Activated CD8-positive, alpha-beta memory T cell treated with anti-CD3 and anti-CD28 coated beads, Interleukin-2, amount 50 U/mL, for 1 hour (primary cell): Measurements from ENCODE around the gene TAF4.

ENCODE experiments used
- DNase-seq: peaks from one replicate; pipeline ENCODE4 v3.0.0-alpha.2; 2020; ENCODE audit errors: extremely low read depth

TAF4 gene

DNA sequence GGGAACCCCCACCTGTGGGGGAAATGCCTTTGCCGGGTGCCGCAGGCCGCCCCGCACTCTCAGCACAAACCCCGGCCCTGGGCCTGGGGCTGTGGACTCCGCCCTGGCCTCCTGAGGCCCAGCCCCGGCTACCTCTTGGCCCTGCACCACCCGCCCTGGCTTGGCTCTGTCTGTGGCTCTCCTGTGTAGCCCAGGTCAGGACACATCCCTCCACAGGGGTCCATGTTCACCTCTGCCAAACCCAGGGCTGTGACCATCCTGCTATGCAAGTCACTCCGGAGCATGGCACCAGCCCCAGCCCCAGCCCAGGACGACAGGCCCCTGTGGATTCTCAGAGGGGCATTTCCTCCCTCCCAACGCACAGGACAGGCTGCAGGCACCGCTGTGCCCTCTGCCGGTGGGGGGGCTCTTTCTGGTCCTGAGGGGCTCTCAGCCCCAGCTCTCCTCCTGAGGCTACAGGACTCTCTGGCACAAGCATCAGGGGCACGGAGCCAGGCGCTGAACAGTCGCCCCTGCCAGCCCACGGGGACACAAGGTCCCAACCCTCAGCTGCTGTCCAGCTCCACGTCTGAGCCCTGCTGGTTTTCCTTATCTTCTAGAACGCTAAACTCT is 45.7 kb downstream of the TAF4 start:
- DNase-seq, result no peak

GRCh38 chr20:62019144-62019805 is 46.4 kb downstream of the TAF4 start:
- DNase-seq, result no peak

- DNase-seq, result no peak
Measured at GRCh38 chr20:62018437-62019143, 47.1 kb downstream of the TAF4 start.

DNA sequence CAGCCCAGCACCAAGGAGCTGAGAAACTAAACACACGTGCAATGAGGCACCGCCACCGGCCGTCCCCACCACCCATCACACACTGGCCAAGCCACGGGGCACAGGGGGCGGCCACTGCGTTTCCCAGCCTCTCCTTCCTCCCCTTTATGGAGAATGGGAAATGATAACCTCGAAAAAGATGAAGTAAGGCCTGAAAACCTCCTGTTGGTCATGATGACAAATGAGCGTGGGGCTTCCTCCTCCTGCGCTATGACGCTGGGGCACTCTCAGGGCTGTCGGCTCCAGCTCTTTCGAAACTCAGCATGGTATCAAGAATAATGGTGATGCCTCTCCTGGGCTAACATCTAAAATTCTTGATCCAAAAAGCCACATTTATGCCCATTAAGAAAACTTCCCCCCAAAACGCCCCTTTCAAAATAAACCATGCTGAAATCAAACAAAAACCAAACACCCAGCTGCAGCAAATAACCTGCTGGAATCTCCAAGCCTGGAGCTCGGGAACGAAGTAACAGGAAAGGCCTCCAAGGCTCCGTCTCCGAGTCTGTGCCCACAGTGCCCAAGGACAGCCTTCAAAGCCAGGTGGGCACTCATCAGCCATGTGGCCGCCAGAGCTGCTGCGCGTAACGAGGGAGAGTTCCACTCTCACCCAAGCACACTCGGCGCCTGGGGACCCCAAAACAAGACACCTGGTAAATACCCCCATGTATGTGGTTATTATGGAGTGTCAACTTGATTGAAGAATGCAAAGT is 50.0 kb downstream of the TAF4 start:
- DNase-seq, result no peak

DNA sequence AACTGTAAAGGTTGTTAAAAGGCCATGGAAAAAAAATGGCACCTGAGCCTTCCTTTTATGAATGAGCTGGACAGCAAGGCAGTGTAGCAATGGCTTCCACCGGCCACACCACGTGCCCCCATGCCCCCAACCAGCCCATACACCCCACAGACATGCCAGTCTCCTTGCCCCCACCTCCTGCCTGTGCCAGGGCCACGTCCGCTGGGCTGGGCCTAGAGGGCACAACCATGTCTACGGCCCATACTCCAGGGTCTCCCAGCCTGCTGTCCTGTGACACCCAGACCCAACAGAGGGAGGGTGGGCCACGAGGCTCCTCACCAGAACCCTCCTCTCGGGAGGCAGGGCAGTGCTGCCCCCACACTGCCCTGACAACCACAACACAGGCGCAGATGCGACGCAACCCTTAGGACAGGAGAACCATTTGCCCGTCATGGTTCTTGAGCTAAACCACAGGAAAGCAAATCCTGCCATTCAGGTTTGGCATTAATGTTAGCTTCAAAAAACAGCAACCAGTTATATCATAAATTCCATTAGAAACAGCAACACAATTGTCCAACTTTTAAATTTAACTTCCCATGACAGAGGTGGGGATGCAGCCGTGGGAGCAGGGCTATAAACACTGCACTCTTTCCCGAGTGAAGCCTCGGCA is 50.7 kb downstream of the TAF4 start:
- no peak for DNase-seq

- DNase-seq, result no peak
Measured at GRCh38 chr20:62014488-62014775, 51.2 kb downstream of the TAF4 start.

GRCh38 chr20:62012631-62013030 is 53.0 kb downstream of the TAF4 start:
- DNase-seq, result no peak

DNA sequence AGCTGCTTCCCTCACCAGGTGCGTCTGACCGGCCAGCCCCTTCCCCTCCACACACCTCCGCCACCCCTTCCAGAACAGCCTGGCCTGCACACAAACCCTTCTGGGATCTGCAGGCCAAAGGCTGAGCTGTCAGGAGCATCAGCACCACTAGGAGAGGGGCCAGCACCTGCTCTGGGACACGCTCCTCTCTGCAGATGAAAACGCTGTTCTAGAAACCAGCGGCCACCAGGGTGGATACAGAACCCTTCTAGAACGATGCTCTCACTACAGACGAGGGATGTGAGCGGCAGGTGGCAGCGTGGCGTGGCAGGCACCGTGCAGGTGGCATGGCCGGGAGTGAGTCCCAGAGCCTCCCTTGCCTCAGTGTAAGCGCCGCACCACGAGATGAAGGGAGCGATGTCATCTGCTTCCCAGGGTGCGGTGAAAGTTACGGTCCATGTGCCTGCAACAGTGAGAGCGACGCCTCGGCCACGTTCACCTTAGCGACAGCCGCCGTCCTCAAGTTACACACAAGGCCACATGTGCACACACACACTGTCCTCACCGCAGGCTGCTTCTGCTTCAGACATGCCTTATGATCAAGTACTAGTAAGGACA is 53.6 kb downstream of the TAF4 start:
- no peak for DNase-seq

GRCh38 chr20:62011403-62011790 is 54.3 kb downstream of the TAF4 start:
- no peak for DNase-seq

GRCh38 chr20:62010551-62011402 is 54.9 kb downstream of the TAF4 start:
- peak; percentile 25 for DNase-seq

DNA sequence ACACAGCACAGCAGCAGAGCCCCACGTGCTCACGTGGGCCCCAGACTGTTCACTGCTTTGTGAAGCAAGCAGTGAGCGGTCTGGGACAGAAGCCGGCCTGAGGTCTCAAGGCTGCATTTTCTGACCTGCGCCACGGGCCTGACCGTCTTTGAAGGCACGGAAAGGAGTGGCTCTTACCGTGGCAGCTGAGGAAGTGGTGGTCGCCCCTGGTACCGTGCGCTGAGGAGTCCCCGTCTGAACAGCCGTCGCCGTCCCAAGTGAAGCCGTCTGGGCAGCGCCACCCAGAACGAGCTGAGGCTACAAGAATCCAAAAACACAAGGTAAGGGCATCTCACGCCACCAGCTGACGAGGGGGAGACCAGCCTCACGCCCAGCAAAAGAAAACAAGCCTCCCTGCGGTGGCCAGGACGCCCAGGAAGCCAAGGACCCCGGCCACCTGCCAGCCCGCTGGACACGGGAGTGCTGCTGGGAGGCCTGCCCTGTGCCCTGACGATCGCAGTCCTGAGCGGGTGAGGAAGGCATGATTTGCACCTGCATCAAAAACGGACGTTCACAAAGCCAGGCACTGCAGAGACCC is 55.7 kb downstream of the TAF4 start:
- no peak for DNase-seq

- DNase-seq, result no peak
Measured at GRCh38 chr20:62009322-62009721, 56.4 kb downstream of the TAF4 start.

DNA sequence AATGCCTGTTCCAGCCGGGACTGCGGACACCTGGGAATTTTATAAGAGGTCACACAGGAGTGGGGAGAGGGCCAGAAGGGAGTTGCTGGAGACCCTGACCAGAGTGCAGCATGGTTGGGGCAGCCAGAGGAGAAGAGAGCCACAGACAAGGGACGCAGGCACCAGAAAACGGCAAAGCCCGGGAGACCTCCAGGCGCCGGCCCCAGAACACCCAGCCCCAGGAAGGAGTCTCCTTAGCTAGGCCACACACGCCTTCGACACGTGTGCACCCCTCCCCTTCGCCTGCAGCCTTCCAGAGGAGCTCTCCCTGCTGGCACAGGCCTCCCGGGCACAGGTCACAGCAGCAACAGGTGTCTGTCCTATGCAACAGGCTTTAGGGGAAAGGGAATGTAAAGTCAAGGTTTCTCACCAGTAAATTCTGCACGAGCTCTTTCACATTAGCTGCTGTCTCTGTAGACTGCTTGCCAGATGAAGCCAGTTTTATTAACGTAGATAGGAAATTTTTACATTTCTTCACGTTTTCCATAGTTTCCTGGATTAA is 57.0 kb downstream of the TAF4 start:
- DNase-seq, result no peak

GRCh38 chr20:62007127-62007647 is 58.5 kb downstream of the TAF4 start:
- DNase-seq, result no peak

DNA sequence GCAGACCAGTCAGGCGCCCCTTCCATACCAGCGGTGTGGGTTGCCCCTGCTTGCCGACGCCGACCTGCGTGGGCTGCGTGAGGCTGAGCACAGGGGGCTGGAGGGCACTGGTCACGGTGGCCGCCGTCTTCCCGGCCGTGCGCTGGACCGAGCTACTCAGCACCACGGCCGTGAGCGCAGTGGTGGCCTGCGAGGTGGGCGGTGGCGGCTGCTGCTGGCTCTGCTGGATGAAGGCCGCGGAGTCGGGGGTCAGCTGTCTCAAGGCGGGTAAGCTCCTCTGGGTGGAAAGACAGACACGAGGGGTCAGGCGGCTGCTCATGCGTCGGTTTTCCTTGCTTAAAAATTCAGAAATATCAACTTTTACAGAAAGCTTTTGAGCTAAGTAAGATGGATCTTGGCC is 59.2 kb downstream of the TAF4 start:
- no peak for DNase-seq

- DNase-seq, result no peak
Measured at GRCh38 chr20:62004614-62005013, 61.1 kb downstream of the TAF4 start.

GRCh38 chr20:62003567-62004405 is 61.9 kb downstream of the TAF4 start:
- DNase-seq, result no peak

GRCh38 chr20:62002882-62003480 is 62.7 kb downstream of the TAF4 start:
- DNase-seq, result no peak
